ENCODE measurements around the gene FBXO31. TPM values are rescaled to one million over a fixed set of nuclear protein-coding genes. Genes with fewer than 3 reads are reported as not detected.
"Not testable (repeated sequence)": the region's sequence is repeated elsewhere in the genome, so short reads cannot be mapped to it uniquely, and the experiment has no call there.

The FBXO31 gene
- total RNA-seq, 1 donor from 2014 or later = 93.3 TPM

DNA sequence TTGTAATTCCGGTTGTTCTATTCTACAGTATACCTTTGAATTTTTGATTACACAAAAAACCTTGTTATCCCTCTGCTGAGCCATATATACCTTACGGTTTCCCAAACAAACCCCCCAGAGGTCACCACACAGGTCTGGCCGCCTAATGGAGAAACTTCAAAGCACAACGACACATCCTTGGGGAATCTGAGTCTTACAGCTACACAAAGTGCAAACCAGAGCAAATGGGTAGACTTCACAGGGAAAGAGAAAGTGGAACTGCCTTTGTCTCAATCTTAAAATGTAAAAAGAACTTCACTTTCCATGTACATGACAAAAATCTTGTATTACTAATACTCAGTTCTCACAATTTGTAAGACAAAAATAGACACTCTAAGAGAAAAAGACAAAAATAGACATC lies 2.7 kb downstream of the FBXO31 start:
- H3K36me3 ChIP-seq = no peaks in the 10 kb centered on the region
- no peak for DNase-seq (ENCODE audit: extremely low spot score in 2 of 2)
- H3K4me3 ChIP-seq = peak overlapping the region; percentile 62 to 94
- peaks cover 78% of the 10 kb centered on the region for H3K4me1 ChIP-seq
- TF ChIP-seq, protein P1, sequence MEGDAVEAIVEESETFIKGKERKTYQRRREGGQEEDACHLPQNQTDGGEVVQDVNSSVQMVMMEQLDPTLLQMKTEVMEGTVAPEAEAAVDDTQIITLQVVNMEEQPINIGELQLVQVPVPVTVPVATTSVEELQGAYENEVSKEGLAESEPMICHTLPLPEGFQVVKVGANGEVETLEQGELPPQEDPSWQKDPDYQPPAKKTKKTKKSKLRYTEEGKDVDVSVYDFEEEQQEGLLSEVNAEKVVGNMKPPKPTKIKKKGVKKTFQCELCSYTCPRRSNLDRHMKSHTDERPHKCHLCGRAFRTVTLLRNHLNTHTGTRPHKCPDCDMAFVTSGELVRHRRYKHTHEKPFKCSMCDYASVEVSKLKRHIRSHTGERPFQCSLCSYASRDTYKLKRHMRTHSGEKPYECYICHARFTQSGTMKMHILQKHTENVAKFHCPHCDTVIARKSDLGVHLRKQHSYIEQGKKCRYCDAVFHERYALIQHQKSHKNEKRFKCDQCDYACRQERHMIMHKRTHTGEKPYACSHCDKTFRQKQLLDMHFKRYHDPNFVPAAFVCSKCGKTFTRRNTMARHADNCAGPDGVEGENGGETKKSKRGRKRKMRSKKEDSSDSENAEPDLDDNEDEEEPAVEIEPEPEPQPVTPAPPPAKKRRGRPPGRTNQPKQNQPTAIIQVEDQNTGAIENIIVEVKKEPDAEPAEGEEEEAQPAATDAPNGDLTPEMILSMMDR (IDR thresholded peaks at IDR 0.05) = no peak
- no peak for TF ChIP-seq POLR2A (IDR thresholded peaks at IDR 0.05)
- TF ChIP-seq POLR2AphosphoS5 (IDR thresholded peaks at IDR 0.05; ENCODE audit: insufficient read depth in 1 of 2, low read depth in 1 of 2) = no peak
- no peaks in the 10 kb centered on the region for H3K9me3 ChIP-seq
- peak overlapping the region; percentile 98 for H3K27ac ChIP-seq
- H3K27me3 ChIP-seq = no peaks in the 10 kb centered on the region
- intact Hi-C loops (cut with DNase I) = loop anchor here (5.0 kb wide), 1 partner anchor 54 kb away; no protein-coding TSS in a partner anchor

DNA sequence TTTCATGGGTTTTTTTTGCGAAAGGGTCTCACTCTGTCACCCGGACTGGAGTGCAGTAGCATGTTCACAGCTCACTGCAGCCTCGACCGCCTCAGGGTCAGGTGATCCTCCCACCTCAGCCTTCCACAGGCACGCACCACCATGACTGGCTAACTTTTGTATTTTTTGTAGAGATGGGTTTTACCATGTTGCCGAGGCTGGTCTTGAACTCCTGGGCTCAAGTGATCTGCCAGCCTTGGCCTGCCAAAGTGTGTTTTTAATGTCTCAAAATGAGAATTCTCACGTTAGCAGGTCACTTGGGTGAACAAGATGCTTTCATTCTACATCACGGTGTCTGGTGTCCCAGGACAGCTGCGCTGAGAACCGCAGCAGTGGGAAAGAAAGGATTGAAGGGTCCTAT lies 3.2 kb downstream of the FBXO31 start:
- Histone ChIP-seq H3K4me1 (peaks cover 83% of the 10 kb centered on the region), H3K36me3 (no peaks in the 10 kb centered on the region), H3K4me3 (peak overlapping the region in 1 of 2 donors; percentile 62), H3K27ac (peak overlapping the region; percentile 98), H3K27me3 (no peaks in the 10 kb centered on the region), H3K9me3 (no peaks in the 10 kb centered on the region)
- intact Hi-C loops (cut with DNase I) = loop anchor here (5.0 kb wide), 1 partner anchor 53 kb away; no protein-coding TSS in a partner anchor
- TF ChIP-seq, protein P1 (IDR thresholded peaks at IDR 0.05) = no peak
- TF ChIP-seq POLR2AphosphoS5 (IDR thresholded peaks at IDR 0.05; ENCODE audit: insufficient read depth in 1 of 2, low read depth in 1 of 2) (no peak), POLR2A (IDR thresholded peaks at IDR 0.05) (no peak)
- DNase-seq (ENCODE audit: extremely low spot score in 2 of 2) = no peak

DNA sequence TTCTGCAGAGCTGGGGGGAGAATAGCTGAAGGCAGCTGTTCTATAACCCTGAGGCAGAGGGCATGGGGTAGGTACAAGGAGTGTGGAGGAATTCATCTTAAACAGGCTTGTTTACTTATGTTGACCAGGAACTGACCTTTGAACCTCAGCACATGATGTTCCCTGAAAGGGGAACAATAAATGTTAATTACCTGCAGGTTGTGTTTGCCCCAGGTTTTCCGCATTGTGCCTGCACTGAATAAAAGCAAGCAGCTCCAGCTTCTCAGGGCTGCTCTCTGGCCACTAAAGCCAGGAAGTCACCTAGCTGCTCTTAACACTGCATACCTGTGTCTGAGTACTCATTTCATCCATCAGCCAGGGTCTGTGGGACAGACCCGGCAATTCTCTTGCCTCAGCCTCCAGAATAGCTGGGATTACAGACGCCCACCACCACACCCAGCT lies 4.2 kb downstream of the FBXO31 start:
- H3K36me3 ChIP-seq; DNase-seq (ENCODE audit: extremely low spot score in 2 of 2); H3K9me3 ChIP-seq; intact Hi-C loops (cut with DNase I); H3K4me3 ChIP-seq; H3K27me3 ChIP-seq: not testable (repeated sequence)
- Histone ChIP-seq H3K27ac (peak overlapping the region; percentile 98), H3K4me1 (peaks cover 83% of the 10 kb centered on the region)

DNA sequence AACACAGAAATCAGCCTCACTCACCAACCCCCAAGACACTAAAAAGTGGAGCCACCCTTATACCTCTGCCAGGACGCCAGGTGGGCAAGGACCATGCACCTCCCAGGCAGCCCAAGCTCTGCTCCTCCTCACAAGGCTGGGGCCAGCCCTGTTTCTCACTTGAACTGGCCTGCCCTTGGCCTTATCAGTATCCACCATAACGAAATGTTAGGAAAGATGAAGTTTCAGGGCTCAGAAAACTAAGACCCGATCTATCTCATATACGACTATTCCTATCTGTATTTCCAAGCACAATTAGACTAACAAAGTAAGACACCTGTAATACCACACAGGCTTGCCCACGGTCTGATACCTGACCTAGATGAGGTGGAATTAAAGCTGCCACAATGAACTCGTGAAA lies 6.9 kb downstream of the FBXO31 start:
- Histone ChIP-seq H3K27me3 (no peaks in the 10 kb centered on the region), H3K4me3 (no peak overlapping the region), H3K27ac (peak overlapping the region; percentile 34), H3K36me3 (no peaks in the 10 kb centered on the region), H3K9me3 (no peaks in the 10 kb centered on the region), H3K4me1 (peaks cover 79% of the 10 kb centered on the region)
- no peak for TF ChIP-seq POLR2AphosphoS5 (IDR thresholded peaks at IDR 0.05; ENCODE audit: insufficient read depth in 1 of 2, low read depth in 1 of 2)
- no peak for TF ChIP-seq POLR2A (IDR thresholded peaks at IDR 0.05)
- TF ChIP-seq, protein P1 (IDR thresholded peaks at IDR 0.05) = no peak
- intact Hi-C loops (cut with DNase I) = no loop called here
- DNase-seq (ENCODE audit: extremely low spot score in 2 of 2) = no peak

DNA sequence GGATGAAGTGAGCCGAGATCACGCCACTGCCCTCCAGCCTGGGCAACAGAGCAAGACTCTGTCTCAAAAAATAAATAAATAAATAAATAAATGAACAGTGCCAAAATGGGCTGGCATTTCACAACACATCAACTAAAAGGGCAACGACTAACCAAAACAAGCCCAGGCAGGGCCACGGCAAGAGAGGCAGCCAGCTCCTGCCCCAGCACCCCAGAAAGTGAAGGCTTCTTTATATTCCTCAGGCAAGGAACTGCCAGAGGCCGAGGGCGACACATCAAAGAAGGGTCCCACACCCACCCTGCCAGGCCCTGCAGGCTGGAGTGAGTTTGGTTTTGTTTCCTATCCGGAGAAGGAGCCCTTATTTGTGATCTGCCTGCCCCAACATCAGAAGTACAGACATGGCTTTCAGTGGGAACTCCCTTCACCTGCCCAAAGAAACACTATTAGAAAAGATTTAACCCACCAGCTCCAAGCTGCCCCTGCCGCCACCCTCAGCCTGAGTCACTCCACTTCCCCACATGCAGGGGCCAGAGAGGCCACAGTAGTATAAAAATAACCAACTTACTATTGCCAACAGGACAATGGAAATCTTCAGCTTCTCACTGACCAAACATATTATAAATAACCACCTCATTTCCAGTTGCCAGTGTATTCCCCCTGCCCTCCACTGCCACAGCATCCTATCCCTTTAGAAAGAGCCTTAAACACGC lies 8.0 kb downstream of the FBXO31 start:
- no peaks in the 10 kb centered on the region for H3K9me3 ChIP-seq
- no peaks in the 10 kb centered on the region for H3K36me3 ChIP-seq
- no peak overlapping the region for H3K4me3 ChIP-seq
- intact Hi-C loops (cut with DNase I) = no loop called here
- H3K27me3 ChIP-seq = no peaks in the 10 kb centered on the region
- TF ChIP-seq, protein P1 (IDR thresholded peaks at IDR 0.05) = no peak
- TF ChIP-seq POLR2AphosphoS5 (IDR thresholded peaks at IDR 0.05; ENCODE audit: insufficient read depth in 1 of 2, low read depth in 1 of 2) (no peak), POLR2A (IDR thresholded peaks at IDR 0.05) (no peak)
- peak overlapping the region; percentile 34 for H3K27ac ChIP-seq
- no peak for DNase-seq (ENCODE audit: extremely low spot score in 2 of 2)
- peaks cover 79% of the 10 kb centered on the region for H3K4me1 ChIP-seq
